HG02870 (cell line): ENCODE measurements around the gene SNRNP200.
"Not testable (repeated sequence)": the region's sequence is repeated elsewhere in the genome, so short reads cannot be mapped to it uniquely, and the experiment has no call there.

ENCODE experiments used
- ATAC-seq: cut with Tn5 transposase; IDR thresholded peaks from one replicate; pipeline ENCODE4 v1.9.1; 2021; ENCODE audit warnings: mild to moderate bottlenecking, moderate library complexity; ENCODE audit not compliant: unreplicated experiment

The SNRNP200 gene

DNA sequence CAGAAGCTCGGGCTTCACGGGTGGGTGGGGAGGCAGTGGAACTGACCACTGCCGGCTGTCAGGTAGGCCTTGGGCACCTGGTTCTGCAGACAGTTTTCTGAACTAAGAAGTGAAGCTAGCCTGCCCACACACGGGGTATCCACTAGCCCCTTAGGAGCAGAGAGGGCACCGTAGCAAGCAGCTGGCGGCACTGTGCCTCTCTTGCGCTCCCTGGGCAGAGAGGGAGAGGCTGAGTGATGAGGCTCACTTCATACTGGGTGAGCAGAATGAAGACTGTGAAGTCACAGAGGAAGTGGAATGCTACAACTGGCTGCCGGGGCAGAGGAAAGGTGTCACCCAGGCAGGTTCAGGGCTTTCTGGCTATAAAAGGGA is 20.5 kb upstream of the SNRNP200 start:
- no peak for ATAC-seq

DNA sequence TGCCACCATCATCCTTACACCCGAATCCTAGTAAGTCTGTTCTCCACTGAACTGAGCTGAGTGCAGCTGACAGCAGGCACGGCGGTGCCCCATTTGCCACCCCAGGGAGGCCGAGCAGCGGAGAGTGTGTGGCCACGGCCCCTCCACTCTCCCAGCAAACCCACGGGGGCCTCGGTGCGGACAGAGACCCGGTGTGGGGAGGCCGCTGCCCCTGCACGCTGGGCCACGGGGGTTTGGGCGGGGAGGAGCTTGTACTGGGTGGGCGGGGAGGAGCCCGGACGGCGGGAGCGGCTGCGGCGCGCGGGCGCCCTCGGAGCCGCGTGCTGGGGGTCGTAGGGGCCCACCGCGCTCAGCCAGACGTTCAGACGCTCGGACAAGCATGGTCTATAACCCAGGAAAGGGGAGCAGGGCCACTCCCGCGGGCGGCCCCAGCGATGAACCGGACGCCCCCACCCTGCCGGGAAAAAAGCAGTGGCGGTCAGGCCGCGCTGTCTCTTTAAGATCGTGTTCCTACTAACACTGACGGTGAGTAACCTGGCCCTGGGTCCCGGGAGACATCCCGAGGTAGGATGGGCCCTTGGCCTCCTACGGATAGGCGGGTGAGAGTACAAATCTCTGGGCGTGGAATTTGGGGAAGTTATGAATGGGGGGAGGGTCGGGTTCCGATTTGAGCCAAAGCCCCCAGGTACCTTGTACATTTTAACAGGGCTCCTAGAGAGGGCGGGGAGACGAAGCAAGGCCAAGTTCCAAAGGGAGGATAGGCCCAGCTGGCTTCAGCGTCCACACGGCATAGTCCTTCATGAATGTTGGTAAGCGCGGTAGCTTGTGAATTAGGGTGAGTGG is 19.9 kb upstream of the SNRNP200 start, which contains the start of gene ITPRIPL1:
ITPRIPL1 (plus strand) TSS at position 277 of the 843 bp plus-strand sequence; CDS start at position 800, 523 bp downstream.
- ATAC-seq: no peak

DNA sequence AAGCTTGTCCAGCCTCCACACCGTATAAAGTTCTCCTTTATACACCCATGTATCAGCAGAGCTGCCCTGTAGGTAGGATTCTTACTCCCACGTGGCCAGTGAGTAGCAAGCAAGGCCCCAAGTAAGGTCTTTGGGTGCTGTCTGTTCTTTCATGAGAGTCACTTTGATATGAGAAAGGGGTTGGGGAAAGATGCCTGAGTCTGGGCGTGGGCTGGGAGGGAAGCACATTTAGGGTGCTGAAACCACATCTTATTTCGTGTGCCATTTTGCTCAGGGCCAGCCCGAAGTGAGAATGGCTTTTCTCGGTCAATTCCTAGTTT is 19.3 kb upstream of the SNRNP200 start:
- no peak for ATAC-seq

DNA sequence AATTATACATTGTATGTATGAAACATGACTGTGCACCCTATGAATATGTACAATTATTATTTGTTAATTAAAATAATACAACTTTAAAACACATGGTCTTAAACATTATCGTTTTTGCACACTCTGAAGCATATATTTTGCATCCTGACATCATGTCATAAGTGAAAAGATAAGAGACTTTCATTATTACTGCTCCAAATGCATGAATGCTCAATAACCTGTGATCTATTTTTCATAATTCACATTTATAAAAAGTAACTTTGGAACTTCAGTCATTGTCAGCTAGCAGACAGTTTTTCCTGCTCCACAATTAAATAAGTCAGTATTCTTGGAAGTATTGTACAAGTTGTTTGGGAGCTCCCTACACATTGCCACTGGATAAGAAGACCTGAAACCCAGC is 18.5 kb upstream of the SNRNP200 start:
- no peak for ATAC-seq

DNA sequence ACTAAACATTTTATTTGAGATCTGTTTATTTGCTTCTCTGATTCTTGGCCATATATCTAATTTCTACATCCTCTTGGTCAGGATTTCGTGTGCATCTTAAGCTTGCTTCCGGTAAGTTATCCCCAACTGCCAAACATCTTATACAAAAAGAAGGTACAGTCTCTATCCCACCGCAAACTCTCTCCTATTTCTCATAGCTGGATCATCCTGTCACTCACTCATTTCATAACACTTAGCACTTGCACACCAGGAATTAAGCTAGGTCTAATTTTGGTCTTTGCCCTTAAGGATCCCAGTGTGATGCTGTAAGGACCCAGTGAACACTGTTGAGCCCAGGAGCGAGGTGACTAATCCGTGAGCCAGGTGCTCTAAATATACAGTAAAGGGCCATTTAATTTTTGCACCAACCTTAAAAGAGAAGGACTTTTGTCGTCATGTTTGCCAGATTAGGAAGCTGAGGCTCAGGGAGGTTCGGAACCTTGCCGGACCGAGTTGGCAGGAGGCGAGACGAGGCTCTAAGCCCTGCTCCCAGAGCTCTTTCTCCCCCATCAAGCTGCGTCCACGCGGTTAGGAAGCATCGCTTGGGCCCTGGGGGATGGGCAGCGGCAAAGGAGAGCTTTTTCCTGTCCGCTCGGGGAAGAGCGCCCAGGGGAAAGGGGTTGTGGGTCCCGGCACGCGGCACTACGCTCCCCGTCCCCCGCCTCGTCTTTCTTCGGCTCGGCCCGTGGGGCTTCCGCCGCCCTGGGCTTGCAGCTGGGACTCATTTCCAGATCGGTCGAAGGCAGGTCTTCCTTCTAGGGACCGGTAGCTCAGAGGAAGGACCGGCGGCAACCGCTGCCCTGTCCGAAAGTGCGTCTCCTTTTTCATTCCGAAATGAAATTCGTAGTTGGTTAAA is 15.6 kb upstream of the SNRNP200 start:
- peak; percentile 30 for ATAC-seq

DNA sequence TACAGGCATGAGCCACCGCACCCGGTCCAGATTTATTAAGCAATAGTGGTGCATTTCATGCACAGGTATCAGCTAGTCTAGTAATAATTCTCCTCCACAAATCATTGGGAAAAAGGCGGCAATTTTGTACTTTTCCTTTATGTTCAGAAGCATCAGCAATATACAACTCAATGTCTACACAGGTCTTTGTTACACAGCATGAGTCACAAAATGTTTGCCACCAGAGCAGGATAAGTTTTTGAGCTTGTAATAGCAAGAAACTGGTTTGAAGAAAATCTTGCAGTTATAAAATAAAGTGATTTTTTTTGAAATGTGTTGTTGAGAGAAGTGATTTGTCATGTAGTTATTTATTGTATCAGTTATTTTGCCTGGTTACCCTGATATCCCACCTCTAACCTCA is 15.0 kb upstream of the SNRNP200 start:
- no peak for ATAC-seq

DNA sequence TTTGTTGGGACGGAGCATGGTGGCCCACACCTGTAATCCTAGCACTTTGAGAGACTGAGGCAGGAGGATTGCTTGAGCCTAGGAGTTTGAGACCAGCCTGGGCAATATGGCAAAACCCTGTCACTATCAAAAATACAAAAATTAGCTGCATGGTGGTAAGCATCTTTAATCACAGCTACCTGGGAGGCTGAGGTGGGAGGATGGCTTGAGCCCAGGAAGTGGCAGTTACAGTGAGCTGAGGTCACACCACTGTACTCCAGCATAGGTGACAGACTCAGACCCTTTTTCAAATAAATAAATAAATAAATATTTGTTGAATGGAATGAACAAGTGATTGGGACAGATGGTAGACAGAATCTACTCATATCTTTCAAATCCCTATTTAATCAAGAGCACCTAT is 14.1 kb upstream of the SNRNP200 start:
- ATAC-seq: no peak

DNA sequence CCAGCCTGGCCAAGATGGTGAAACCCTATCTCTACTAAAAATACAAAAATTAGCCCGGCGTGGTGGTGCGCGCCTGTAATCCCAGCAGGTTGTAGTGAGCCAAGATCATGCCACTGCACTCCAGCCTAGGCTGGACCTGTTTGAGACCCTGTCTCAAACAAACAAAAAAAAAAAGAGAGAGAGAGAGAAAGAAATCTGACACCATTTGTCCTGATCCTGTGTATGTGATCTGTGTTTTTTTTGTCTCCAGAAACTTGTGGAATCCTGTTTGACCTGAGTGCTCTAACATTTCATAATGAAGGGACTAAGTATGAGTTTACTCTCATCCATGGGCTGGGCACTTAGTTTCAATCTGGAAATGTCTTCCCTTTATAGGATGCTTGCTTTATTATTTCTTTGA is 13.4 kb upstream of the SNRNP200 start:
- no peak for ATAC-seq

DNA sequence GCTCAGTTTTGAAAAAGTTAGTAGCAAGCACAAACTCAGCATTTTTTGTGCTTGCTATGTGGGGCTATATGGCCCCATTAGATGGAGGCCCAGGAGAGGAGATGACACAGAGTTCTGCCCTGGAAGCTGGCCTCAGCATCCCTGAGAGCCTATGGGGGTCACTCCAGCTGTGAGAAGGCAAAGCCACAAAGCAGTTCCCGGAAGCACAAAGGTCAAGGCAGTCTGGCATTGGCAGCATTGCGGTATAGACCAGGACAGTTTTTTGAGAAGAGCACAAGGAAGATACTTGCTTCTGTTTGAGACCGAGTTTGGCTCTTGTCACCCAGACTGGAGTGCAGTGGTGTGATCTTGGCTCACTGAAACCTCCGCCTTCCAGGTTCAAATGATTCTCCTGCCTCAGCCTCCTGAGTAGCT is 12.2 kb upstream of the SNRNP200 start:
- ATAC-seq: no peak

DNA sequence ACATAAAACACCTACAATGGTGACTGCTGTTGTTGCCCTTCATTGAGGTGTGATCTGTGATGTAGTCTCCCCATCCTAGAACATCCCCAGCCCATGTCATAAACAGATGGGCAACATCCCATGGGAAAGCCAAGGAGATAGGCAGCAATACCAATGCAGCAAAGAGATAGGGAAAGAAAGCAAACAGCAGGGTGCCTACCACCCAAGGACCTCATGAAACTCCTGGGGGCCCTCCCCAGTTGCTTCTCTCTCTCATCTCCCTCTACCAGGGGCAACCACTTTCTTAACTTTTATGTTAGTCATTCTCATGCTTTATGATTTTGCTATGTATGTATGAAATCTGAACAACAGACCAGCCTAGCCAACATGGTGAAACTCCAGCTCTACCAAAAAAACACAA is 11.7 kb upstream of the SNRNP200 start:
- ATAC-seq: no peak

DNA sequence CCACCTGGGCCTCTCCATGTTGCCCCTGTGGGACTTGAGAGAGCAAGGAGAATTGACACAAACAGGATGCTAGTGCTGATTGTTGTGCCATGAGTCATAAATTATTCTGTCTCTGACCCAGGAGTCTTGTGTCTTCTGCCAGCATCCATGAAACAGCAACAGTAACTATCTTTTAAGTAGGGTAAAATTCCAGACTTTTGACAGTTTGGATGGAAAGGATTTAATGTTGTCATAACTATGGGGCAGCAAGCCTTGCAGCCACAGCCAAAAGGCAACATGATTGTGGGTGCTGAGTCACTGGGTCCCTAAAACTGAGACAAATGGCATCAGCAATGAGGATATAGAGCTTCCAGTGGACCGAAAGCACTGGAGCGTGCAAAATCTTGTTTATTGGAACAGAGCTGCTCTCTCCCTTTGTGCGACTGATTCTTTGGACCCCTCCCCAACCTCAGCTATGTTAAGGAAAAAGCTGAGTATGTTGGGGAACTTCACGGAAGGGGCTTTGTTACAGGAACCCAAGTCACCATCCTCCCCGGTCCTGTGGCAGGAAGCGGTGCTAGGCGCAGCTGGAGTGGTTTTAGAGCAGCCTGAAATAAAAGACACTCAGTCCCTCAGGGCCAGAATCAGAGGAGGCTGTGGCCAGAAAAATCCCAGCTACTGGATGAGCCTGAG is 10.2 kb upstream of the SNRNP200 start:
- ATAC-seq: no peak

DNA sequence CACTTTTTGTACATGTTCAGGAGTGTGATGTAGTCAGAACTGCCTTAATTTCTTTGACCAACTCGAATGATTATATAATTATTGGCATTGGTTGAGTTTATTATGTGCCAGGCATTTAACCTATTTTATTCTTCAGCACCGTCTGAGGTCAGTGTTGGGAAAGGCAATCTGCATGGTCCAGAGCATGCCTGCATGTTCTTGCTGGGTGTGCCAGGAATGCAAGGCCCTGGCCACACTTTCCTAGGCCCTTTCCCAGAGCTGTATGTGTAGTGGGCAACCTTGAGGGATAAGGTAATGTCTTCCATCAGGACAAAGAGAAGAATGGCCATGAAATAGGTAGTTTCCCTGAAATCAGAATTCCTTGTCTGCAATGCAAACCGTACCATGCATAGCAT is 9.7 kb upstream of the SNRNP200 start:
- ATAC-seq: no peak

DNA sequence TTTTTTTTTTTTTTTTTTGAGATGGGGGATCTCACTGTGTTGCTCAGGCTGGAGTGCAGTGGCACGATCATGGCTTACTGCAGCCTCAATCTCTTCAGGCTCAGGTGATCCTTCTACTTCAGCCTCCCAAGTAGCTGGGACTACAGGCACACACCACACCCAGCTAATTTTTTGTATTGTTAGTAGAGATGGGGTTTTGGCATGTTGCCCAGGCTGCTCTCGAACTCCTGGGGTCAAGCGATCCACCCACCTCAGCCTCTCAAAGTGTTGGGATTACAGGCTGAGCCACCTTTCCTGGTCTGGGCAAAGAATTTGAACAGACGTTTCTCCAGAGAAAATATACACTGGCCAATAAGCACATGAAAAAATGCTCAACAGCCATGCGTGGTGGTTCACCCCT is 2.9 kb upstream of the SNRNP200 start:
- ATAC-seq: no peak

DNA sequence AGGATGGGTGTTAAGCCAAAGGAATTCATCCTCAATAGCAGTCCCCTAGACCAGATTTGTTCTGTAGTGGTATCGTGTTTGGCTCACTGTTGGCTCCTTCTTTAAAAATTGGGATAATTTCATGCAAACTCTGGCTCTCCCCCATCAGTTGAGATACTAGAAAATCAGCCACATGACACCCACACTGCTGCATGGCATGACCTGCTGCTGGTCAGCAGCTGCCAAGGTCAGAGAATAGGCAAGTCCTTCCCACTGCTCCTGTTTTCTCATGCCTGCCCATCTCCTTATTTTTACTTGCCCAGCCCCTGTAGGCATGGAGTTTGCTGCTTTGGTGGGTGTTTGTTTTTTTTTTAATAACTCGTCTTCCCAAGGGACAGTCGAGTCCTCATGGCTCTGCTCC is 1.0 kb upstream of the SNRNP200 start:
- no peak for ATAC-seq

DNA sequence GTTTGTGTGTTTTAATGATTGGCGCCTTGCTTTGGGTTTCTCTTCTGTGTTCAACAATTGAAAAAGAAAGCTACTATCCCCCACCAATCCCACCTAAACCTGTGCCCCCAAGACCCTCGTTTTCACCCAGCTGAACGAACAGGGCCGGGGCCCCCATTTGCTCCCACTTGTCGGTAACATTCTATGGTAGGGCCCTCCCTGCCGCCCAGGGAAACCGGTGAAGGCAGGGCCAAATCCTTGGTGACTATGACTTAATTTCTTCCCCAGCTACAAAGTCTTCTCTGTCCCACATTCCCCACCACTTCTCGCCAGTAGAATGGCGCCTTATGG is 598 bp upstream of the SNRNP200 start:
- no peak for ATAC-seq

DNA sequence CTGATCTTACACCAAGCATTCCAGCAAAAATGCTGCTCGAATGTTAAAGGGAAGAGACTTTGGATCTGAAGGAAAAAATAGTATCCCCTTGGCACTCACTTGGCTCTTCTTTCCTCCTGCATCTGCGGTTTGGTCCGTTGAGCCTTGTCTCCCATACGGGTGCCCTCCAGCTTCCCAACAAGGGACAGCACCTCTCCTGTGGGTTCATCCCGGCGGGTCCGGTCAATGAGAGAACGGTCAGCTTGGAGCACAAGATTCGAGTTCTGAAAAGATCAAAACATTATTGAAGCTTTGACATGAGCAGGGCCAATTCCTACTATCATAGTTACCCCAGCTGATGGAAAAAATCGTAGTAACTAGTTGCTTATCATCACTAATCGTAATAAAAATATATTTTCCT is 740 bp downstream of the SNRNP200 start:
- no peak for ATAC-seq

DNA sequence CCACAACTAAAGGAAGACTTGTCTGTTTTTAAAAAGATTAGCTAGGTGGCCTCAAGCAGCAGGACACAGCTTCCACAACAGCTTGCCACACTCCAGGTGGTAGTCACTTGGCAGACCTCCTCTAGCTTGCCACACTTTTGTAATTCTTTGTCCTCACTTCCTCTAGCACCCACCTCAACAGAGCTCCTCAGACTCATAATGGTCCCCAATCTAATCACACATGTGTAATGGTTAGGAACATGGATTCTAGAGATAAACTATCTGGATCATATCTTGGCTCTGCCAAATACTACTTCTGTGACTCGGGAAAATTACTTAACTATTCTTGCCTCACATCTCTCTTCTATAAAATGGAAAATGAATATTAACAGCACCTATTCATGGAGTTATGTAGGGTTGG is 3.5 kb downstream of the SNRNP200 start:
- ATAC-seq: no peak

DNA sequence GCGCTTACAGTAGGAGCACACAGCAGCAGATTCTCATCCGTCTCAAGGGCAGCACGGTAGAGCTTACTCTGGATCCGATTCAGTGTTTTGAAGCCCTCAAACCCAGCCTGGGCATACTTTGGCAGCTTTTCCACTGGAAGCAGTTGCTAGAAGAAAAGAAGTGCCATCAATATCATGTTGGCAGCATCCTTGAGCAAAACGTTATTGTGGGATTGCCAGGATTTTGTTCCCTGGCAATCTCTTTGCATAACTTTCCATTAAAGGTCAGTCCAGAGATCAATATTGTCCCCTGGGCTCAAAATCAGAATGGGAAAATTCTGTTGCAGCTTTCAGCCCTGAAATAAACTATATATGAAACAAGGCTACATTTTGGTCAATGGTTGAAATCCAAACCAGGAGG is 8.4 kb downstream of the SNRNP200 start:
- ATAC-seq: no peak

DNA sequence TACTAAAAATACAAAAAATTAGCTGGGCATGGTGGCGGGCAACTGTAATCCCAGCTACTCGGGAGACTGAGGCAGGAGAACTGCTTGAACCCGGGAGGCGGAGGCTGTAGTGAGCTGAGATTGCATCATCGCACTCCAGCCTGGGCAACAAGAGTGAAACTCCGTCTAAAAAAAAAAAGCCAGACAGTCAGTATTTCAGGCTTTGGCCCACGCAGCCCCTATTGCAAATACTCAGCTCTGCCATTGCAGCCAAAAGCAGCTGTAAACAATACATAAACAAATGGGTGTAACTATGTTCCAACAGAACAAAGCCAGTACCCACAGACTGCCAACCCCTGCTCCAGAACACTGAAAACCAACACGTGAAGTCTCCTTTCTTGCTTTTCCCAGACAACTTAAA is 11.1 kb downstream of the SNRNP200 start:
- ATAC-seq: not testable (repeated sequence)

DNA sequence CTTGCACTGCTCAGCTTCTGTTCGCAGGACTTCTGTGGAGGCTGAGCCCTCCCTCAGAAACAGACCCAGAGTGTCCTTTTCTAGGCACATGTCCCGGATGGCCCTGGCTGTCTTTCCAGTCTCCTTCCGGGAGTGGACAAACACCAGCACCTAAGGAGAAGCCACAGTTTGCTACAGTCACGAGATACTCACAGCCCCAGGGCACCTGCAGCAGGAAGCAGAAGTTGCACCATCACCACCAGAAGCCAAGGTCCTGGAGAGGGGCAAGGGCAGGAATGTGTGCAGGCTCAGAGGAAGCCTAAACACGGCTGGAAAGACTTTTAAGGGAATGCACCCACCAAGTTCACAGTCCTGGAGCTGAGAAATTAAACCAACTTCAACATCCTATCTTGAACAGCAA is 13.6 kb downstream of the SNRNP200 start:
- no peak for ATAC-seq

DNA sequence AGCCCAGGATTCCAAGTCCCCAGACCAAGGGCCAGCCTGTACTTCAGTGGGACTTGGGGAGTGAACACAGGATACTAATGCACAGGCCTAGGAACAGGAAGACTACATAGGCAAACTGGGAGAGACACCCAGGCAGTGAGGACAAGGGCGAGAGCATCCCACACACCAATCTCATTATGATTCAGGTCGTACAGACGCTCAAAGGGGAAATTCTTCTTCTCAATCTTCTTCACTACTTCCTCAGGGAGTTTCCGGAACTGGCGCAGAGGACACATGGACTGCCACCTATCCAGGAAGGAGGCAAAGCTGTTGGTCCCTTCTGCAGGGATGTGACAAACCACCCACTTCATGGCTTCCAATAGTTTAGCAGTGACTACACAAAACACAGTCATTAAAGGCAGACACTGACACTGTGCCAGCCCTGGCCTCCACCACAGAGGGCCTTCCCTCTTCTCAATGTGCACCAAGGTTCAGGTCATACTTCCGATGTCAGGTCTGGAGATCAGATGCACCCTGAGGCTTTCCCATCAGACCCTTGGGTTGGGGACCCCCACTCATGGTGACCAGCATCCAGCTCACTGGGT is 18.0 kb downstream of the SNRNP200 start:
- ATAC-seq: no peak
